GM21619 (cell line): ENCODE measurements around the gene AGRN.
"Not testable (repeated sequence)": the region's sequence is repeated elsewhere in the genome, so short reads cannot be mapped to it uniquely, and the experiment has no call there.

Experiments used
- ATAC-seq: cut with Tn5 transposase; IDR thresholded peaks from one replicate; pipeline ENCODE4 v1.9.1; 2021; ENCODE audit not compliant: unreplicated experiment

AGRN gene

DNA sequence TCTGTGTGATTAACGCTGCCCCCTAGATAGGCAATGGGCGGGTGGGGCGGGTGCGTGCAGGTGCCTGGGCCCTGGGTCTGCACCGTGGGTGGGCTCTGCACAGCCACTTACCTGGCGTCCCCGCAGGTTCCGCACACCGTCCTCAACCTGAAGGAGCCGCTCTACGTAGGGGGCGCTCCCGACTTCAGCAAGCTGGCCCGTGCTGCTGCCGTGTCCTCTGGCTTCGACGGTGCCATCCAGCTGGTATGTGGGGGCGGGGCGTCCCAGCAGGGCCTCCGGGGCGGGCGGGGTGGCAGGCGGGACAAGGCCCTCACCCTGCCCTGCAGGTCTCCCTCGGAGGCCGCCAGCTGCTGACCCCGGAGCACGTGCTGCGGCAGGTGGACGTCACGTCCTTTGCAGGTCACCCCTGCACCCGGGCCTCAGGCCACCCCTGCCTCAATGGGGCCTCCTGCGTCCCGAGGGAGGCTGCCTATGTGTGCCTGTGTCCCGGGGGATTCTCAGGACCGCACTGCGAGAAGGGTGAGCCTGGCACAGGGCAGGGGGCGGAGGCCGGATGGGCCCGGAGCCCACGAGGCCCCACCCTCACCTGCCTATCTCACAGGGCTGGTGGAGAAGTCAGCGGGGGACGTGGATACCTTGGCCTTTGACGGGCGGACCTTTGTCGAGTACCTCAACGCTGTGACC lies 31.3 kb downstream of the AGRN start:
- no peak for ATAC-seq

DNA sequence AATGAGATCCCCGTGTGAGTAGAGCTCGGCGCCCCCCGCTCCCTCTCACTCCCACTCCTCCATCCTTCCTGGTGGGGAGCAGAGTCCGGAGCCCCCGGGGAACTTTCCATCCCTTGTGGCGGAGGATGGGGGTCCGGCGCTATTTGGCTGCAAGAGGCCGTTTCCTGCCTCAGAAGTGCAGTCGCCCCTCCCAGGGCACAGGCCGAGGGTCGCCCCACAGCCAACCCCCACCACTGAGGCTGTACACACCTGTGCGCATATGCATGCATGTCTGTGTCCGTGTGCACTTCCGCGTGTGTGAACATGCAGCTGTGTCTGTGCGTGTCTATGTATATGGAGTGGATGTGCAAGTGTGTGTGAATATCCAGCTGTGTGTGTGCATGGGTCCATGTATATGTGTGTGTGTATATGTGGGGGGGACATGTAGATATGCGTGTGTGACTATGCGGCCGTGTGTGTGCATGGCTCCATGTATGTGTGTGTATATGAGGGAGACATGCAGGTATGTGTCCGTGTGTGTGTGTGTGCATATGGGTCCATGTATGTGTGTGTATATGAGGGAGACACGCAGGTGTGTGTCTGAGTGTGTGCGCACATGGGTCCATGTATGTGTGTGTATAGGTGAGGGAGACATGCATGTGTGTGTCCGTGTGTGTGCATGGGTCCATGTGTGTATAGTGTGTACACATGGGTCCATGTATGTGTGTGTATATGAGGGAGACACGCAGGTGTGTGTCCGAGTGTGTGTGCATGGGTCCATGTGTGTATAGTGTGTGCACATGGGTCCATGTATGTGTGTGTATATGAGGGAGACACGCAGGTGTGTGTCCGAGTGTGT lies 32.3 kb downstream of the AGRN start:
- no peak for ATAC-seq

DNA sequence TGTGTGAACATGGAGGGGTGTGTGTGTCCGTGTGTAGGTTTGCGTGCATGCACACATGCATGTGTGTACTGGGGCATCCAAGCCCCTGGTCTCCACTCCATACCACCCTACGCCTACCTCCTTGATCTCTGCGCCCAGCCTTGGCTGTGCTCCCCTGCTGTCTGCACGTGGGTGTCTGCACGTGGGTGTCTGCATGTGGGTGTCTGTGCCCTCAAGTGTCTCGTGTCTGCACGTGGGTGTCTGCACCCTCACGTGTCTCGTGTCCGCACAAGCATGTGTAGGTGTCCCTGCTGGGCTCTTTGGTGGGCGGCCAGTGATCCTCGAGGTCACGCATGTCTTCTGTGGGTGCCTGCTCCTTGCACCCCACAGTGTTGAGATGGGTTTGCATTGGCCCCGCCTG lies 33.1 kb downstream of the AGRN start:
- ATAC-seq, result no peak

DNA sequence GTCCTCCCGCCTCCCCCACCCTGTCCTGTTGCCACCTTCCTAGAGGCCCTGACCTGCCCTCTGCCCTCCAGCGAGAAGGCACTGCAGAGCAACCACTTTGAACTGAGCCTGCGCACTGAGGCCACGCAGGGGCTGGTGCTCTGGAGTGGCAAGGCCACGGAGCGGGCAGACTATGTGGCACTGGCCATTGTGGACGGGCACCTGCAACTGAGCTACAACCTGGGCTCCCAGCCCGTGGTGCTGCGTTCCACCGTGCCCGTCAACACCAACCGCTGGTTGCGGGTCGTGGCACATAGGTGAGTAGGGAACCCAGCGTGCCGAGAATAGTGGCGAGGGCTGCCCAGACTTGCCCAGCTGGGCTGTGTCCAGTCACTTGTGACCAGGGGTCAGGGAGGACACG lies 33.8 kb downstream of the AGRN start:
- ATAC-seq, result no peak

DNA sequence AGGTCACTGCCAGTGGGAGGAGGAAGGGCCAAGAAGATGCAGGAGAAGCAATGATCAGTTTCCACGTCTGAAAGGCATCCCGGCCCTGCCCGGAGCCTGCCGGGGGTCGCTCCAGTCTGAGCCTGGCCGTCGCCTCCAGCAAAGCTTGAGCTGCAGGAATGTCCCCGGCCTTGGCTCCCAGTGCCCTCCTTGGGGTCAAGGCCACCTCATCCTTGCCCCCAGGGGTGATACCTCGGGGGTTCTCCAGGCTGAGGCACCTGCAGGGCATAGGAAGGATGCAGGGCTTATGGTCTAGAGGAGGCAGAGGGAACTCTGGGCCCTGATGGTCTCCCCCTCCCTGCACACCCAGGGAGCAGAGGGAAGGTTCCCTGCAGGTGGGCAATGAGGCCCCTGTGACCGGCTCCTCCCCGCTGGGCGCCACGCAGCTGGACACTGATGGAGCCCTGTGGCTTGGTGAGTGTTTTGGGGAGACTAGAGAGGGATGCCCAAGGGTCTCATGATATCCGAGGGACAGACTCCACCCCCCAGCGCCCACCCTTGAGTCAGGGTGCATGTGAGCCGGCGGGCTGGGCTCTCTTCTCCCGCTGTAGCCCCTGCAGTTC lies 34.3 kb downstream of the AGRN start:
- no peak for ATAC-seq

DNA sequence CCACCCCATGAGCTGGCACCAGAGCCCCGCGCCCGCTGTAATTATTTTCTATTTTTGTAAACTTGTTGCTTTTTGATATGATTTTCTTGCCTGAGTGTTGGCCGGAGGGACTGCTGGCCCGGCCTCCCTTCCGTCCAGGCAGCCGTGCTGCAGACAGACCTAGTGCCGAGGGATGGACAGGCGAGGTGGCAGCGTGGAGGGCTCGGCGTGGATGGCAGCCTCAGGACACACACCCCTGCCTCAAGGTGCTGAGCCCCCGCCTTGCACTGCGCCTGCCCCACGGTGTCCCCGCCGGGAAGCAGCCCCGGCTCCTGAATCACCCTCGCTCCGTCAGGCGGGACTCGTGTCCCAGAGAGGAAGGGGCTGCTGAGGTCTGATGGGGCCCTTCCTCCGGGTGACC lies 35.1 kb downstream of the AGRN start:
- ATAC-seq, result no peak

DNA sequence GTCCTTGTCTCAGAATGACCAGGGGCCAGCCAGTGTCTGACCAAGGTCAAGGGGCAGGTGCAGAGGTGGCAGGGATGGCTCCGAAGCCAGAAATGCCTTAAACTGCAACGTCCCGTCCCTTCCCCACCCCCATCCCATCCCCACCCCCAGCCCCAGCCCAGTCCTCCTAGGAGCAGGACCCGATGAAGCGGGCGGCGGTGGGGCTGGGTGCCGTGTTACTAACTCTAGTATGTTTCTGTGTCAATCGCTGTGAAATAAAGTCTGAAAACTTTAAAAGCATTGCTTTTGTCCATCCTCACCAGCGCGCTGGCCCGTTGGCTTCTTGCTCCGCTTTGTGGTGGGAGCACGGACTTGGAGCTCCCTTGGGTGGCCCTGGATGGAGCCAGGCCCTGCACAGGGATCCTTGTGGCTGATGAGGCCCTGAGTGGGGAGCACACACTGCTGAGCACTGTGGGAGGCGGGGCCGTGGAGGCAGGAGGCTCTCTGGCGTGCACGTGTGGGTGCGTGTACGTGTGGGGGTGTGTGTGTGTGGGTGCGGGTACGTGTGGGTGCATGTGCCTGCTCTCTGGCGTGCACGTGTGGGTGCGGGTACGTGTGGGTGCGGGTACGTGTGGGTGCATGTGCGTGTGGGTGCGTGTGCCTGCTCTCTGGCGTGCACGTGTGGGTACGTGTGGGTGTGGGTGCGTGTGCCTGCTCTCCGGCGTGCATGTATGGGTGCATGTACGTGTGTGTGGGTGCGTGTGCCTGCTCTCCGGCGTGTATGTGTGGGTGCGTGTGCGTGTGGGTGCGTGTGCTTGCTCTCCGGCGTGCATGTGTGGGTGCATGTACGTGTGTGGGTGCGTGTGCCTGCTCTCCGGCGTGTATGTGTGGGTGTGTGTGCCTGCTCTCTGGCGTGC lies 36.2 kb downstream of the AGRN start:
- ATAC-seq, result no peak

DNA sequence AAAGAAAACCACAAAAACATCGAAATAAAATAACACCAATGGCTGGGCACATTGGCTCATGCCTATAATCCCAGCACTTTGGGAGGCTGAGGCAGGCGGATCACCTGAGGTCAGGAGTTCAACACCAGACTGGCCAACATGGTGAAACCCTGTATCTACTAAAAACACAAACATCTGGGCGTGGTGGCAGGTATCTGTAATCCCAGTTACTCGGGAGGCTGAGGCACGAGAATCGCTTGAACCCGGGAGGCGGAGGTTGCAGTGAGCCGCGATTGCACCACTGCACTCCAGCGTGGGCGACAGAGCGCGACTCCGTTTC lies 37.8 kb downstream of the AGRN start:
- ATAC-seq, result not testable (repeated sequence)

DNA sequence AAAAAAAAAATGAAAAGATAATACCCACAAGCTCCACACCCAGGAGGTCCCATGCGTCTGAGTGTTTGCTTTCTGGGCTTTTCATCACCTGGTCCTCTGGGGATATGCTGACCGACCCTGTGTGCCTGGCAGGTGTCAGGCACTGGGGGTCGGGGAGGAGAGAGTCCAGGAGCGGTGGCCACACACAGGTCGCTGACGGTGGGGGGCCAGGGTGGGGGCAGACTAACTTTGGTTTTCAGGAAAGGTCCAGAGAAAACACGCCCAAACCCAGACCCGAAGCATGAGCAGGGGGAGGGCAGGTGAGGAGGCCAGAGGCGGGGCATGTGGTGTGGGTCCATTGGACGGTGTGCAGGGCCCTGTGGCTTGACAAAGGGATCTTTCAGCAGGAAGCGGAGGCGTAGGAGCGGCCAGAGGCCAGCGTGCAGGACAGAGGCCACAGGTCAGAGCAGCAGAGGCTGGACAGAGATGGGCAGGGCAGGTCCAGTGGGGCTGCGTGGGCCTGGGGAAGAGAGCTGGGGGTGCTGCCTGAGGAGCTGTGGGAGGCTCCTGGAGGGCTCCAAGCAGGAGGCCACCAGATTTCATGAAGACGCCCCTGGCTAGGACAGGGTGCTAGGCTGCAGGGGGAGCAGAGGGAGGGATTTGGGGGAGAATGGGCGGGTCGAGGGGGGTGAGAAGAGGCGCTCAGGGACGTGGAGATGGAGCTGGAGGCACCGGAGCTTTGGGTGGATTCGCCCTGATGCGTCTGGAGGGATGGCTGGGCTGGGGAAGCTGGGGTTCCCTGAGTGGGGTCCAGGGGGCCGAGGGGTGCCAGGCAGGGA lies 38.4 kb downstream of the AGRN start:
- no peak for ATAC-seq

DNA sequence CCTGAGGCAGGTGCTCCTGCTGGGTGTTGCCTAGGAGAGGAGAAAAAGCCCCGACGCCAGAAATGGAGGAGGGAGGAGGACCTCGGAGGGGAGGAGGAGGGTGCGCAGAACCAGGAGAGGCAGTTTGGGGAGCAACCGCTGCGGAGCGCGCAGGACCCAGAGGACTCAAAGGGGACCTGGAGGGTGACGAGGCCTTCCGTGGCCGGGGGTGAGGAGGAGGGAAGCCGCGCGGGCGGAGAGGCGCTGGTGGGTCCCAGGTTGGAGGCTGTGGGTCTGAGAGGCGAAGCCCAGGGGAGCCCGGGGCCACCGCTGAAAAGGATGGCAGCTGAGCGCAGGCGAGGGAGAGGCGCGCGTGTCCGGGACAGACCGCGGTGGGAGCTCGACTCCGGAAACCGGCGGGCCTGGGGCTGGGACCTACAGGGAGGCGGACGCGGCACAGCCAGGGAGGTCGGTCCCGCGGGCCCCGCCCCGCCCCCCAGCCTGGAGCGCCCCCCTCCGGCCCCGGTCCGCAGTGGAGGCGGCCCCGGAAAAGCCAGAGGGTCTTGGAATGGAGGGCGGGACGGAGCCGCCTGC lies 39.1 kb downstream of the AGRN start:
- ATAC-seq, result peak; percentile 41

DNA sequence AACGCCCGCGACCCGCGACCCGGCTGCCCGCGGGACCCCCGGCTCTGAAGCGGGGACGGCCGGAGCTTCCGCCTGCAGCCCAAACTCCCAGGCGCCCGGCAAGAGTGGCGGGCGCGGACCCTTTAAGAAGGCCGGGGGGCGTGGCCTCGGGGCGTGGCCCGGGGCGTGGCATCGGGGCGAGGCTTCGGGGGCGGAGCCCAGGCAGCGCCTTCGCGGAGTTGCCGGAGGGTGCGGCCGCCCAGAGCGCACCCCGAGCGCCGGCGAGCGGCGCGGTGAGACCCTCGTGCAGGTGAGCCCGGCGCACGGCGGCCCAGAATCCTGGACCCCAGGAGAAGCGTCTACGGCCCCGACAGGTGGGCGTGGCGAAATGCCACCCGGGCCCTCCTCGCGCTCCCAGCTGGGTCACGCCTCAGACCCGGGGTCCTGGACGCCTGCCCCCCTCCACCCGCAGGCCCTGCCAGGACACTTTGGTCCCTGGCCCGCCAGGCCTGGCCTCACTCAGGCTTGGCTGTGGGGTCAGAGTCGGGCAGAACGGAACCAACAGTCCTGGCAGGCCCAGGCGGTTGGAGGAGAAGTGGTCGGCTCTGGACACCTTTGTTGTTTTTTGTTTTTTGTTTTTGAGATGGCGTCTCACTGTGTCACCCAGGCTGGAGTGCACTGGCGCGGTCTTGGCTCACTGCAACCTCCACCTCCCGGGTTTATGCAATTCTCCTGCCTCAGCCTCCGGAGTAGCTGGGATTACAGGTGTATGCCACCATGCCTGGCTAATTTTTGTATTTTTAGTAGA lies 39.8 kb downstream of the AGRN start:
- ATAC-seq, result peak; percentile 58

DNA sequence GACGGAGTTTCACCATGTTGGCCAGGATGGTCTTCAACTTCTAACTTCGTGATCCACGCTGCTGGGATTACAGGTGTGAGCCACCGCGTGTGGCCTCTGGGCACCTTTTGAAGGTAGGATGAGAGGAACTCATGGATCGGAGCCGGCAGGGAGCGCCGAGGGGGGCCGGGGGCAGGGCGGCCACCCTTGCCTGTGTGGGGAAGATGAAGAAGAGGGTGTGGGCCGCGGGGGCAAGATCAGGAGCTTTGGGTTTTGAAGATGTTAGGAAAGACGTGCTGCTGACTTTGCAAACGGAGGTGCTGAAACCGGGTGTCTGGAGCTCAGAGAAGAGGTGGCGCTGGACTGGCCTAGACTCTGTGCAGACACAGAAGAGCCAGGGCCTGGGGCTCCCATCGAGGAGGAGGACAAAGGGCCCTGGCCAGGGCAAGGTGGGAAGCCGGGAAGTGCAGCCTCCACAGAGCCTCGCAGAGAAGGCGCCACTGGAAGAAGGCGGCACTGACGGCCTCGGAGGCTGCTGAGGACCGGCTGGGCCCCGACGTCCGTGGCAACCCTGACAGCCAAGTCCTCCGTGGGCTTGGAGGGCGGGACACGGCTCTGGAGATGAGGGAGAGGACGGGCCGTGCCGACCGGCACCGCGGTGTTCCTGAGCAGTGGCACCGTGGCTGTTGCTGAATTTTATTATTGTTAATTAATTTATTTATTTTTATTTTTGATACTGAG lies 40.5 kb downstream of the AGRN start:
- no peak for ATAC-seq

DNA sequence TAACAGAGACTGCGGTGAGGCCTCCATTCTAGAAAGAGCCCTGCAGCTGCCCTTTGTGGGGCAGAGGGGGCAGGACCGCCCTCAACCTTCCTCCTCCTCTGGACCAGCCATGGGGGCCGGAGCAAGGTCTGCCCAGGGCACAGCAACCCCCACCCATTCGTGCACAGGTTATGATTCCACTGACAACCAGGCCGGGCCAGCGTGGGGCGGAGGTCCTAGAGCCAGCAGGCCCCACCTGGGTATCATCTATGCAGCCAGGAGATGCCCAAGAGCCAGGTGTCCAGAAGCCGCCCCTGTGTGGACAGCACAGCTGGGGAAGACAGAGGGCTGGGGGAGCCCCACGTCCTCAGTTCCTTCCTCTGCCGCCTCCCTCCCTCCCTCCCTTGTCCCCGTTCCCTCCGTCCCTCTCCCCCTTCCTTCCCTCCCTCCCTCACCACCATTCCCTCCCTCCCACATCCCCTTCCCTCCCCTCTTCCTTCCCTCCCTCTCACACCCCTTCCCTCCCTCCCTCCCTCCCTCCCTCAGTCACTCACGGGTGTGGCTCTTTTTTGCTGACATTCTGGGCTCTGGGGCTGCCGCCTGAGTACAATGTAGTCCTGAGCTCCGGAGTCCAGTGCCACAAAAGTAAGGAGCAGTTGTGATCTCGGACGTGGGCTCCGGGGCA lies 41.9 kb downstream of the AGRN start:
- ATAC-seq, result no peak

DNA sequence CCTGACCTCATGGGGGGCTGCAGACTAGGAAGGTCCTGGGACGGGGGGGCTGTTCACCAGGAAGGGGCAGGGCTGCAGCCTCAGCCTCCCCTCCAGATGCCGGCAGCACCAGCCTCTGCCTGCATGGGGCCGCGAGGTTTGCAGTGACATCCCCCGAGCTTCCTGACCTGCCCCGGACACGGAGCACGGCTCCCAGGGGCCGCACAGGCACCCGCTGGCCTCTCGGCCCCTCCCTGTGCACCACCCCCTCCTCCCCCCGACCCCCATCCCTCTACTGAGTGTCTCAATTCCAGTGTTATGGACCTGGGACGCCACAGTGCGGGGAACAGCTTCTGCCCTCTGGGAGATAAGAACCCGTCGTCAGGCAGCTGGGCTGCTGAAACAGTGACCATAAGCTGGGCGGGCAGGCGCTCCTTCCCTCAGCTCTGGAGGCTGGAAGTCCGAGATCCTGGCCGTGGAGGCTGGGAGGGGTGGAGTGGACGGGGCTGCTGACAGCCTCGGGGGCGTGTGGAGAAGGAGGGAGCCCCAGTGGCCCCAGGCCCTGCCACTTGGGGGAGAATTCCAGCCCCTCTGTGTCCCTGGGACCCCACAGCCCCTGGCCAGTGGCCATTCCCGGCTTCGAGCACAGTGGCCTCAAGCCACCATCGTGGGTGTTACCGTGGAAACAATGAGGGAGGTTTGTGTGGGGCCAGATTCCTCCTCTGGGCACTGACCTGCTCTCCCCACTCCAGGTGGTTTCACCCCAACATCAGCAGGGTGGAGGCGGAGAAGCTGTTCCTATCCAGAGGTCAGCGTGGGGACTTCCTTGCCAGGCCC lies 42.6 kb downstream of the AGRN start:
- no peak for ATAC-seq

DNA sequence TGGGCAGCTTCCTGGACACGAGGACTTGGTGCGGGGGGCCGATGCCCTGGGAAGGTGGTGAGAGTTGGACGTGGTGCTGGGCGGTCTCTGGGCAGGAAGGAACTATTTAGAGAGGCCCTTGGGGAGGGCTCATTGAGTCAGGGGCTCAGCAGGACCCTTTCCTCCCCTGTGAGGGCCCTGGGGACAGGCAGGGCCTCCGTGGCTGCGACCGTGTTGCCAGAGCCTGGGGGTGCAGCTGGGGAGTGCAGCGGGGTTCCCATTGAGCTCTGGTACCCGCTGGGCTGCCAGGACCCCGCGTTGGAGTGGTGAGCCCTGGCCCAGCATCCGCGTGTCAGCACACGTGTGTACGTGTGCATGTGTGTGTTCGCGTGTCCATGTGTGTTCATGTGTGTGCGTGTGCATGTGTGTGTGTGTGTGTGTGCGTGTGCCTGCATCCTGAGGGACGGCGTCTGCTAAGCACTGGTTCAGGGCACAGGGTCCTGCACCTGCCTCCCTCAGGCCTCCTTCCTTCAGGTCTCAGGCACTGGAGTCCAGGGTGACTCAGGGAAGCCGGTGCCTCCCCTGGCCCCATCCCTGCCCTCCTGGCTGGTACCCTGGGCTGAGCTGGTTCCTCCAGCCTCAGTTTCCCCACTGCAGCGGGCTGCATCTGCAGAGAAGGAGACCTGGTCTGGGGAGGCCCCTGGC lies 43.5 kb downstream of the AGRN start:
- ATAC-seq, result no peak

DNA sequence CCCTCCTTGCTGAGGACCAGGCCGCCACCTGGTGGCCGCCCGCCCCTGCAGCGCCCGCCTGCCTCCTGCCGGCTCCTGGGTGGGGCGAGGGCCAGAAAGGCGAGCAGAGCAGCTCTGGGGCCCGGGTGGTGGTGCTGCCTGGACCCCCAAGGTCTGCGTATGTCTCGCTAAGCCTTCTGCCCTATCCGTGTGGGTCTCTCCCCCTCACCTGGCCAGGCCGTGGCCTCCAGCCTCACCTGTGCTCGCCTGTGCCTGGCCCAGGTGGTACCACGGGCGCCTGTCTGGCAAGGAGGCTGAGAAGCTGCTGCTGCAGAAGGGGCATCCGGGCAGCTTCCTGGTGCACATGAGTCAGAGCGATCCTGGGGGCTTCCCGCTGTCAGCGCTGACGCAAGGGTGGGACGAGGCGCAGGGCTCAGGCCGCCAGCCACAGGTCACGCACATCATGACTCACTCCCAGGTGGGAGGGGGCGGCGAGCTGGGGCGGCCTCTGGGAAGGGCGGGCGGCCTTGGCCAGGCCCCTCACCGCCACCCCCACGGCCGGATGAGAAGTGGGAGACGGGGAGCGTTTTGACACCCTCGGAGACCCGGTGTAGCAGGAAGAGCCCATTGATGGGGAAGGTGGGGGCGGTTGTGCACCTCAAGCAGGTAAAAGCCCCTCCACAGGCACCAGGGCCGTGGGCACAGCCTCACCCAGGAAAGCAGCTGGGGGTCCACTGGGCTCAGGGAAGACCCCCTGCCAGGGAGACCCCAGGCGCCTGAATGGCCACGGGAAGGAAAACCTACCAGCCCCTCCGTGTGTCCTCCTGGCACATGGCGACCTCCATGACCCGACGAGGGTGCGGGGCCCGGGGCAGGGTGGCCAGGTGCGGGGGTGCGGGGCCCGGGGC lies 44.3 kb downstream of the AGRN start:
- peak; percentile 38 for ATAC-seq
